CMK (cell line): Measurements from ENCODE around the gene ZNF26.
"Not testable (repeated sequence)": the region's sequence is repeated elsewhere in the genome, so short reads cannot be mapped to it uniquely, and the experiment has no call there.

Source experiments
- DNase-seq: peaks from one replicate; pipeline ENCODE4 v3.0.0-alpha.2; 2010; ENCODE audit warnings: low read depth

Gene ZNF26

GRCh38 chr12:132955094-132956010 lies 30.8 kb upstream of the ZNF26 start:
- DNase-seq = peak; percentile 17

DNA sequence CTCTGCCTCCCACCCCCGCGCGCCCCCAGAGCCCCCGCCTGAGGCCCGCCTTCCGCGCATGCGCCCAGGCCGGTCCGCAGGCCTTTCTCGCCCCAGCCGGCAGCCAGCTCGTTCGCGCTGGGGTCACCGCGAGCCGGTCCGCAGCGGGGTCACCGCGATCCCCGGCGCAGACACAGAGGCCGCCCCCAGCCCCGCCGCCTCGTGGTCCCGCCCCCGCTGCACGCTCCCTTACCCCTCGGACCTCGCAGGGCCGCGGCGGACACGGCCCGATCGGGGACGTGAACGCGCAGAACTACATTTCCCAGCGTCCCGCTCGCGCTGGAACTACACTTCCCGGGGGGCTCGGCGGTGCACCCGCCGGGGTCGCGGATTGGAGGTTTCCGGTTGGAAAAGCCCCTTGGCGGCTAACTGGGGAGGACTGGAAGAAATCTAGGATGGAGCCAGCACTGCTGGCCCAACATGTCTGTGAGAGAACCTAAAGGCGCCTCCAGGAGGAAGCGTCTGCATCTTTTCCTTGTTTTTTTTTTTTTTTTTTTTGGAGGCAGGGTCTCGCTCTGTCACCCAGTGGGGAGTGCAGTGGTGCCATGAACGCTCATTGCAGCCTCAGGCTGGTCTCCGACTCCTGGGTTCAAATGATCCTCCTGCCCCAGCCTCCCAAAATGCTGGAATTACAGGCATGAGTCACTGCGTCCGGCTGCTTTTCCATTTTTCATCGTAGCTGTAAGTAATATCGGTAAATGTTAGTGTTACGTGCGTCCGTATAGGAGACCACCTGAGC lies 30.0 kb upstream of the ZNF26 start, which contains the start of gene ZNF605:
Gene ZNF605 (minus strand): TSS at position 296 of the 778 bp plus-strand sequence. CDS start 10,671 bp downstream, outside the sequence.
- DNase-seq = peak; percentile 67

GRCh38 chr12:132961790-132962189 lies 24.4 kb upstream of the ZNF26 start:
- not testable (repeated sequence) for DNase-seq

DNA sequence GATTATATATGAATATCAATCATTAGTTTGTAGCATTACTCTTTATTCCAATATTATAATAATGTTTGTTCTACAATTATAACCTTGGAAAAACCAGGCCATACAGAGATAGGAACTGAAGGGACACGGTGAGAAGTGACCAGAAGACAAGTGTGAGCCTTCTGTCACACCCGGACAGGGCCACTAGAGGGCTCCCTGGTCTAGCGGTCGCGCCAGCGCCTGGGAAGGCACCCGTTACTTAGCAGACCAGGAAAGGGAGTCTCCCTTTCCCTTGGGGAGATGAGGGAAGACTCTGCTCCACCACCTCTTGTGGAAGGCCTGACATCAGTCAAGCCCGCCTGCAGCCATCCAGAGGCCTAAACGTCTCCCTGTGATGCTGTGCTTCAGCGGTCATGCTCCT lies 22.2 kb upstream of the ZNF26 start:
- not testable (repeated sequence) for DNase-seq

GRCh38 chr12:132965796-132966195 lies 20.4 kb upstream of the ZNF26 start:
- DNase-seq = no peak

DNA sequence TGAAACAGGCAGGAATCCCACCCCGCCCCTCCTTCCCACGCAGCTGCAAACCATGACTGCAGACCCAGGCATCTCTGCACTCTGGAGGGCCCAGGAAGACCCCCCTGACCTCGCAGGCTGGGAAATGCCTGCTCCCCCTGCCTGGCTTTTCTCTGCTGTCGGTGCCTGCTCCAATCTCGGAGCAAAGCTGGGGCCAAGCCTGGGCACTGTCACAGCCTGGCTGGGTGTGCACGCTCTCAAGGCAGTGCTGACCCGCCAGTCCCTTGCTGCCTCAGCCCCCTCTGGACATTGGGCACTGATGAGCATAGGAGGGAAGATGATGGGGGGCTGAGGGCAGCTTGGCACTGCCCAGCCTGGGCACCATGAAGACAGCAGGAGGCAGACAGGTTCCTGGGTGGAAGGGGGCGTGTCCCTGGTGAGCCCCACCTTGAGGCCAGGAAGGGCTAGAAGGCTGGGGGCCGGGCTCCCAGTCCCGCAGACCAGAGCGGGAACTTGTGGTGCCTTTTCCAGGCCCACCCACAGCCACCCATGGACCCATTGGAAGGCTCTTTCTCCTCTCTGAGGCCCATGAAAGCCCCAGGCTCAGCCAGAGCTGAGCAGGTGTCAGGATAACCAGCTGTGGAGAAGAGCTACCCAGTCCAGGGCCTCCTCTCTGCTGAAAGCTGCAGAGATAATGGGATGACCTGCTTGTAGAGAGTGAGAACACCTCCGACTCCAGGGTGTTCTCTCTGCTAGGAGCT lies 19.3 kb upstream of the ZNF26 start:
- no peak for DNase-seq

GRCh38 chr12:132967736-132968135 lies 18.4 kb upstream of the ZNF26 start:
- no peak for DNase-seq

- DNase-seq = no peak
Measured at GRCh38 chr12:132972374-132972773, 13.8 kb upstream of the ZNF26 start.

GRCh38 chr12:132976870-132977269 lies 9.3 kb upstream of the ZNF26 start:
- DNase-seq = not testable (repeated sequence)

DNA sequence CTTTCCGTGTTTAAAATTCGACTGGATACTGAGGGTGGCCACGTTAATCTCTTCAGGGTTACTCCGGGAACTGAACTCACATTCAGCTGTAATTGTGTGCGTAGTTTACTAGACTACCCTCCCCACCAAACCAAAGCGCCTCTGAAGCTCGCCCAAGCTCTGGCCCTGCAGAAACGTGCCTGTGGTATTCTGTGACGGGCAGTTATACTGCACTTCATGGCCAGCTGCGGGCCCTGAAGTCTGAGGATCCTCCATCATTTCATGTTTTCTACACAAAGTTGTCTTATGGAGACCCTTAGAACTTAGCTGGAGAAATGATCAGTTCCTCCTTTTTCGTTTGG lies 688 bp downstream of the ZNF26 start:
- no peak for DNase-seq

DNA sequence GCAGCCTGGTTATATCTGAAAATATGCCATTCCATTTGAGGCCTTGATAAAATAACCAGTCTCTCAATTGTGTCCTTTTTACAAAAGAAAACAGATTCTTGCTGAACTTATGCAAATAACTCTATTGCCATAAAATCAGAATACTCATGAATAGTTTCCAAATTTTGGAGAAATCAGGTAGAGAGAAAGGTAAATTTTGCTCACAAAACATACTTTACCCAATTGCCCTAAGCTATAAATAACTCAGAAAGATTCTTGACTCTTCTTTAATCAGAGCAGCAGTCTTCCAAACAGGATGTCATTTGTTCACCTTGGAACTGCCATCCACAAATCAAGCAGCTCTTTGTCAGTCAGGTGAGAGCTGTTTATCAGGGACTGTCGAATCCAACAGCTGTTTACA lies 12.6 kb downstream of the ZNF26 start:
- DNase-seq = no peak

- DNase-seq = no peak
Measured at GRCh38 chr12:133010657-133011297, 24.6 kb downstream of the ZNF26 start.

DNA sequence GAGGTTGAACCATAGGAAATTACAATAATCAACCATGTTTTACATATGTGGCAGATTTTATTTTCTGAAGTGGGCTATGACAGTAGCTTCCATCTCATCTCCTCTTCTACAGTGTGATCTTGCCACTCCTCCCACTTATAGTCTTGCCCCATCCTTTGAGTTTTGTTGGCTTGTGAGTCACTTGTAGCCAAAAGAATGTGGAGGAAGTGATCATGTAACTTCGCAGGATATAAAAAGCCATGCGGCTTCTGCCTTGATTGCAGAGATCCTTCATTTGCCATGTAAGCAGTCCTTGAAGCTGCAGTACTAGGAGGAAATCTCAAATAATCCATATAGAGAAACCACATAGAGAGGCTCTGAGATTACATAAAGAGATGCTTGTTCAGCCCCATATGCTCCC lies 37.4 kb downstream of the ZNF26 start:
- no peak for DNase-seq

DNA sequence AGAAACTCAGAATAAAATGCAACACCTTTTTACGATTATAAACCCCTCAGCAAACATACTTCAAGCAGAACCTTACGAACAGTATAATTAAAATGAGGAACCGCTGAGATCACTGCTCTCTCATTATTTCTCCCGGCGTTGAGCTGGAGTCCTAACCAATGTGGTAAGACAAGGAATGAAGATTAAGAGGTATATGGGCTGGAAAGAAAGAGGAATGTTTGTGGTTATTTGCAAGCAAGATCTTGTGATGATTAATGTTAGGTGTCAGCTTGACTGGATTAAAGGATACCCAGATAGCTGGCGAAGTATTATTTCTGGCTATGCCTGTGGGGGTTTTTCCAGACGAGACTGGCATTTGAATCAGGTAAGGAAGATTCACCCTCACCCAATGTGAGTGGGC lies 40.8 kb downstream of the ZNF26 start:
- no peak for DNase-seq

- peak; percentile 98 for DNase-seq
Measured at GRCh38 chr12:133037207-133038005, 51.2 kb downstream of the ZNF26 start, which contains the start of gene ZNF84. TSS of gene ZNF84 (plus strand) at chr12:133037509. CDS start at chr12:133041468, 3,959 bp downstream.

GRCh38 chr12:133038118-133038709 lies 52.0 kb downstream of the ZNF26 start:
- DNase-seq = no peak

- DNase-seq = no peak
Measured at GRCh38 chr12:133046698-133047097, 60.5 kb downstream of the ZNF26 start.

DNA sequence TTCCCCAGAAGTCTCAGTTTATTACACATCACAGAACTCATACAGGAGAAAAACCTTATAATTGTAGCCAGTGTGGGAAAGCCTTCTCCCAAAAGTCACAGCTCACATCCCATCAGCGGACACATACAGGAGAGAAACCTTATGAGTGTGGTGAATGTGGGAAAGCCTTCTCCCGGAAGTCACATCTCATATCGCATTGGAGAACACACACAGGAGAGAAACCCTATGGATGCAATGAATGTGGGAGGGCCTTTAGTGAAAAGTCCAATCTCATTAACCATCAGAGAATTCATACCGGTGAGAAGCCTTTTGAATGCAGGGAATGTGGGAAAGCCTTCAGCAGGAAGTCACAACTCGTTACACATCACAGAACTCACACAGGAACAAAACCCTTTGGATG lies 71.3 kb downstream of the ZNF26 start:
- DNase-seq = no peak

GRCh38 chr12:133058203-133059113 lies 72.3 kb downstream of the ZNF26 start:
- no peak for DNase-seq
